Trophoblast cell (in vitro differentiated cells and primary cell): Measurements from ENCODE around the gene GPC3.

Experiments
- DNase-seq, 2 donors: peaks; one replicate each; pipeline ENCODE4 v3.0.0-alpha.2; 2016
- H2AFZ ChIP-seq: 2 replicates; pipeline ENCODE4 v1.6.1; 2013; ENCODE audit warnings: low read length, moderate library complexity, mild to moderate bottlenecking; ENCODE audit not compliant: insufficient read depth, poor library complexity
- H2AK5ac ChIP-seq: 2 replicates; pipeline ENCODE4 v1.6.1; 2013; ENCODE audit warnings: mild to moderate bottlenecking, low read length
- H2BK120ac ChIP-seq: 2 replicates; pipeline ENCODE4 v1.6.1; 2013; ENCODE audit warnings: low read length, mild to moderate bottlenecking, moderate library complexity; ENCODE audit not compliant: insufficient read depth, poor library complexity
- H2BK12ac ChIP-seq: 2 replicates; pipeline ENCODE4 v1.6.1; 2013; ENCODE audit warnings: mild to moderate bottlenecking, low read length, moderate library complexity
- H2BK5ac ChIP-seq: 2 replicates; pipeline ENCODE4 v1.6.1; 2013; ENCODE audit warnings: low read length, low read depth, moderate library complexity, mild to moderate bottlenecking; ENCODE audit not compliant: poor library complexity
- H3K14ac ChIP-seq: 2 replicates; pipeline ENCODE4 v1.6.1; 2013; ENCODE audit warnings: mild to moderate bottlenecking, low read length
- H3K18ac ChIP-seq: 2 replicates; pipeline ENCODE4 v1.6.1; 2013; ENCODE audit warnings: mild to moderate bottlenecking, low read length
- H3K23ac ChIP-seq: 2 replicates; pipeline ENCODE4 v1.6.1; 2013; ENCODE audit warnings: low read length
- H3K27ac ChIP-seq: 2 replicates; pipeline ENCODE4 v1.5.1; 2013; ENCODE audit warnings: low read depth, mild to moderate bottlenecking, inconsistent platforms, low read length, moderate library complexity
- H3K27me3 ChIP-seq: 2 replicates; pipeline ENCODE4 v1.6.1; 2013; ENCODE audit warnings: inconsistent platforms, mild to moderate bottlenecking, low read length, moderate library complexity; ENCODE audit not compliant: insufficient read depth
- H3K36me3 ChIP-seq, 2 experiments: 1 replicate in 1 of 2; 2 replicates in 1 of 2; pipeline ENCODE4 v1.6.1; 2013; ENCODE audit warnings: low read length in 2 of 2, mild to moderate bottlenecking in 2 of 2, moderate library complexity in 1 of 2; ENCODE audit not compliant: insufficient read depth in 2 of 2, control insufficient read depth in 1 of 2
- H3K4ac ChIP-seq: 2 replicates; pipeline ENCODE4 v1.6.1; 2013; ENCODE audit warnings: low read depth, mild to moderate bottlenecking, low read length, moderate library complexity
- H3K4me1 ChIP-seq, 2 experiments: 1 replicate in 1 of 2; 2 replicates in 1 of 2; pipeline ENCODE4 v1.6.1; 2013; ENCODE audit warnings: low read length in 2 of 2, mild to moderate bottlenecking in 2 of 2, moderate library complexity in 1 of 2; ENCODE audit not compliant: insufficient read depth in 2 of 2, control insufficient read depth in 1 of 2
- H3K4me2 ChIP-seq: 2 replicates; pipeline ENCODE4 v1.6.1; 2013; ENCODE audit warnings: inconsistent platforms, mild to moderate bottlenecking, low read length, moderate library complexity
- H3K4me3 ChIP-seq: 2 replicates; pipeline ENCODE4 v1.5.1; 2013; ENCODE audit warnings: mild to moderate bottlenecking, low read depth, low read length, inconsistent platforms
- H3K79me1 ChIP-seq: one replicate; pipeline ENCODE4 v1.6.1; 2013; ENCODE audit warnings: low read length
- H3K79me2 ChIP-seq: 2 replicates; pipeline ENCODE4 v1.6.1; 2013; ENCODE audit warnings: low read length, mild to moderate bottlenecking; ENCODE audit not compliant: control insufficient read depth, insufficient read depth, poor library complexity
- H3K9ac ChIP-seq: 2 replicates; pipeline ENCODE4 v1.6.1; 2013; ENCODE audit warnings: mild to moderate bottlenecking, low read length
- H3K9me3 ChIP-seq: 2 replicates; pipeline ENCODE4 v1.6.1; 2013; ENCODE audit warnings: low read depth, mild to moderate bottlenecking, control low read depth, inconsistent platforms, low read length; ENCODE audit not compliant: insufficient read depth
- H4K12ac ChIP-seq: 2 replicates; pipeline ENCODE4 v1.6.1; 2013; ENCODE audit warnings: low read depth, mild to moderate bottlenecking, low read length, moderate library complexity
- H4K8ac ChIP-seq: 2 replicates; pipeline ENCODE4 v1.6.1; 2013; ENCODE audit warnings: low read depth, mild to moderate bottlenecking, low read length, moderate library complexity
- H4K91ac ChIP-seq: one replicate; pipeline ENCODE4 v1.6.1; 2013; ENCODE audit warnings: low read depth, mild to moderate bottlenecking, low read length, moderate library complexity
- WGBS: extraction: QIAGEN DNeasy Blood & Tissue Kit; methylation state at CpG from one replicate; pipeline ENCODE4 v1.1.7; 2013; ENCODE audit warnings: missing lambda C conversion rate; ENCODE audit not compliant: insufficient read length, insufficient coverage; ENCODE audit errors: extremely low coverage; 5-methylcytosine and 5-hydroxymethylcytosine counted together

The GPC3 gene

DNA sequence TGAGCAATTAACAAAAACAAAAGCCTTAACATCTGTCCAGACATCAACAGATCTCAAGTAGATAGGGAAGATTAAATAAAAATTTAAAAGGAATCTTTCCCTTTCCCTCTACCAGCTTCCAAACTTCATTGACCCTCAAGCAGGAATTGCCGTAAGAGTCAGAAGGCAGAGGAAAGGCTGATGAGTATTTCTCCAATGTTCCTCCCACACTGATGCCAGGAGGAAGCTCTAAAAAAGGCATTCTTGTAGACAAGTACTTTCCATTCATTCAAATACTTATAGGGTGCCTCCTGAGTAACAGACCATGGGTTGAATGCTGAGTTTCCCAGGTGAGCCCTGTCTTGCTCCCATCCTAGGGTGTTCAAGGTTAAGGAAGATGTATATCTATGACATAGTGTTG lies 418.5 kb downstream of the GPC3 start:
- WGBS, result no CpG with 5 or more reads among the region's 1 CpG
- no peak for DNase-seq
- H2AK5ac ChIP-seq, result no peak overlapping the region
- no peak overlapping the region for H3K14ac ChIP-seq
- no peaks in the 10 kb centered on the region for H3K4me1 ChIP-seq
- H2BK5ac ChIP-seq, result no peak overlapping the region
- H3K27me3 ChIP-seq, result no peaks in the 10 kb centered on the region
- no peak overlapping the region for H2BK120ac ChIP-seq
- H2AFZ ChIP-seq, result no peak overlapping the region
- H3K36me3 ChIP-seq, result no peaks in the 10 kb centered on the region
- no peaks in the 10 kb centered on the region for H3K79me1 ChIP-seq
- no peak overlapping the region for H3K9ac ChIP-seq
- no peaks in the 10 kb centered on the region for H3K79me2 ChIP-seq
- H4K91ac ChIP-seq, result no peak overlapping the region
- no peak overlapping the region for H2BK12ac ChIP-seq
- no peaks in the 10 kb centered on the region for H3K9me3 ChIP-seq
- no peak overlapping the region for H4K8ac ChIP-seq
- H3K18ac ChIP-seq, result no peak overlapping the region
- H3K4me2 ChIP-seq, result no peak overlapping the region
- no peak overlapping the region for H3K4ac ChIP-seq
- no peak overlapping the region for H4K12ac ChIP-seq
- no peak overlapping the region for H3K4me3 ChIP-seq
- no peak overlapping the region for H3K27ac ChIP-seq
- no peak overlapping the region for H3K23ac ChIP-seq

DNA sequence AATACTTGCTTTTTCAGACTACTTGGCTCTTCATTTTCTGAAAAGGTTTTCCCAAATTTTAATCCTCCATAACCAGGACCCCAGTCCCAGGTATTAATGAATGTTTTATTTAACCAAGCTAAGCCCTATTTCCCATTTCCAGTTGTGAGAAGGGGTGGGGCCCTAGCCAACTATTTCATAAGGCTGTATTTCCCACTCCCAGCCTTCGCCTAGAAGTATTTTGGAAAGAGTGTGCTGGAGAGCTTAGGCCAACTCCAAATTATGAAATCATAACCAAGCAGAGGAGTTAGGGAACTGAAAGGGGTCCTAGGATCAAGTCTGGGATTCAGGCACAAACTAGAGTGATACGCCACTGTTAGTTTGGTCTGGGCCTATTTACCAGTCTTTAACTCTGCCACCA lies 421.7 kb downstream of the GPC3 start:
- DNase-seq, result no peak
- Histone ChIP-seq H2AFZ (no peak overlapping the region), H3K36me3 (no peaks in the 10 kb centered on the region), H3K27me3 (no peaks in the 10 kb centered on the region), H3K27ac (no peak overlapping the region), H3K79me1 (no peaks in the 10 kb centered on the region), H4K8ac (no peak overlapping the region), H3K9me3 (no peaks in the 10 kb centered on the region), H3K4ac (no peak overlapping the region), H3K4me3 (no peak overlapping the region), H2BK5ac (no peak overlapping the region), H3K4me2 (no peak overlapping the region), H3K9ac (no peak overlapping the region), H2AK5ac (no peak overlapping the region), H4K91ac (no peak overlapping the region), H3K4me1 (no peaks in the 10 kb centered on the region), H3K79me2 (no peaks in the 10 kb centered on the region), H3K14ac (no peak overlapping the region), H2BK120ac (no peak overlapping the region), H3K18ac (no peak overlapping the region), H3K23ac (no peak overlapping the region), H2BK12ac (no peak overlapping the region), H4K12ac (no peak overlapping the region)
- no CpG with 5 or more reads among the region's 2 CpGs for WGBS

DNA sequence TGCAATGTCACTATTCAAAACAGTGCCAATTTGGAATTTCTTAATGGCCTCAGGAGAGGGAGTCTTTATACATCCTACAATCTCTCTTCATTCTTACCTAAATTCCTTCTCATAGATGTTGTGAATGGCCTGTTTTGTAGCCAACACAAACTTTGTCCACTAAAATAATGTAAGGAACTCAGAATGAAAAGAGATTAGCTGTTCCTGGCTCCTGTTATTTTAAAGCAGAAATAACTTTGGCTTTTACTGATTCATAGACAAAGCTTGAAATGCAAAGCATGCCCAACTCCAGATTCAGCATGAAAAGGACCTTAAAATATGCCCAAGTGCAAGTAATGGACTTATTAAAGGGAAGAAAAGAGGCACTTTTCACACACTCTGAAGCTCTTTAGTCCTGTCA lies 424.1 kb downstream of the GPC3 start:
- H3K14ac ChIP-seq, result no peak overlapping the region
- no peak overlapping the region for H2BK120ac ChIP-seq
- no peak overlapping the region for H3K23ac ChIP-seq
- H3K4me2 ChIP-seq, result no peak overlapping the region
- H3K9me3 ChIP-seq, result no peaks in the 10 kb centered on the region
- no peak overlapping the region for H3K18ac ChIP-seq
- H2BK5ac ChIP-seq, result no peak overlapping the region
- no peak overlapping the region for H4K12ac ChIP-seq
- H3K4me1 ChIP-seq, result no peaks in the 10 kb centered on the region
- no peaks in the 10 kb centered on the region for H3K36me3 ChIP-seq
- no peak overlapping the region for H2AFZ ChIP-seq
- H3K79me1 ChIP-seq, result no peaks in the 10 kb centered on the region
- no peak overlapping the region for H3K4ac ChIP-seq
- peak in 1 of 2 donors; percentile 61 for DNase-seq
- no peak overlapping the region for H2AK5ac ChIP-seq
- H3K79me2 ChIP-seq, result no peaks in the 10 kb centered on the region
- H3K9ac ChIP-seq, result no peak overlapping the region
- H3K27ac ChIP-seq, result no peak overlapping the region
- H4K91ac ChIP-seq, result no peak overlapping the region
- H3K4me3 ChIP-seq, result no peak overlapping the region
- no peaks in the 10 kb centered on the region for H3K27me3 ChIP-seq
- H2BK12ac ChIP-seq, result no peak overlapping the region
- no peak overlapping the region for H4K8ac ChIP-seq

DNA sequence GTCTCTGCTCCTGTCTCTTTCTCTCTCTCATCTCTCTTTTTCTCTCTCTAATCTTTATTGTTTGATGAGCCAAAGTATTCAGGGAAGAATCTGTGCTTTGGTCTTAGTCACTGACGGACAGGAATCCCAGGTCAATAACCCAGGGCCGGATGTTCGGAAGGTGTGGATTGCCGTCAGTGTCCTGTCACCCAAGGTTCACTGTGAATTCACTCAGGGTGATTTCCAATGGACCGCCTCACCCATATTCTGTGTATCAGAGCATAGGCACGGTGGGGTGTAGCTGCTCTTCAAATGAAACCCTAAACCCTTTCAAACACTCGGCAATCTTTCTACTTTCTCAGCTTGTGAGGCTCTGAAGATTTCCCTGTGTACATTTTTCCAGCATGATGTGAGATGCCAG lies 425.5 kb downstream of the GPC3 start:
- Histone ChIP-seq H4K8ac (no peak overlapping the region), H3K27me3 (no peaks in the 10 kb centered on the region), H3K27ac (no peak overlapping the region), H3K4me1 (no peaks in the 10 kb centered on the region), H3K36me3 (no peaks in the 10 kb centered on the region), H3K14ac (no peak overlapping the region), H3K9ac (no peak overlapping the region), H3K18ac (no peak overlapping the region), H2BK5ac (no peak overlapping the region), H3K4me2 (no peak overlapping the region), H2BK120ac (no peak overlapping the region), H3K9me3 (no peaks in the 10 kb centered on the region), H4K91ac (no peak overlapping the region), H3K4me3 (no peak overlapping the region), H2AFZ (no peak overlapping the region), H3K4ac (no peak overlapping the region), H4K12ac (no peak overlapping the region), H2AK5ac (no peak overlapping the region), H3K79me1 (no peaks in the 10 kb centered on the region), H3K79me2 (no peaks in the 10 kb centered on the region), H3K23ac (no peak overlapping the region), H2BK12ac (no peak overlapping the region)
- DNase-seq, result peak in 1 of 2 donors; percentile 33
- no CpG with 5 or more reads among the region's 7 CpGs for WGBS
